ENCODE results near the gene MSH5. TPM values are rescaled to one million over a fixed set of nuclear protein-coding genes. Genes with fewer than 3 reads are reported as not detected.
"Not testable (repeated sequence)": the region's sequence is repeated elsewhere in the genome, so short reads cannot be mapped to it uniquely, and the experiment has no call there.

MSH5 gene
- total RNA-seq, 1 experiment from 2014 or later: 36.6 TPM

GRCh38 chr6:31708224-31708623, 31.6 kb upstream of the MSH5 start:
- TF ChIP-seq CTCF (IDR thresholded peaks at IDR 0.05; ENCODE audit: unreplicated experiment): no peak
- no peak for DNase-seq (ENCODE audit: unreplicated experiment)
- Mint-ChIP-seq H3K27ac (ENCODE audit: low read depth, unreplicated experiment) (no peak overlapping the region), H3K4me1 (ENCODE audit: insufficient read depth, unreplicated experiment) (peaks cover 10% of the 10 kb centered on the region), H3K9me3 (ENCODE audit: unreplicated experiment) (no peaks in the 10 kb centered on the region), H3K27me3 (ENCODE audit: insufficient read depth, unreplicated experiment) (no peaks in the 10 kb centered on the region), H3K4me3 (ENCODE audit: unreplicated experiment) (no peak overlapping the region), H3K36me3 (ENCODE audit: insufficient read depth, unreplicated experiment) (peaks cover 3% of the 10 kb centered on the region)
- BruUV-seq (replicated peaks): no TSS peak
- POLR2A ChIA-PET: interaction anchor here (1.4 kb wide), 1 partner anchor 119 kb away, joined by 3 read pairs; the partner anchor contains the start of gene HSPA1B
- CTCF ChIA-PET: no interaction called here
- intact Hi-C loops (cut with micrococcal nuclease): no loop called here

- BruUV-seq (replicated peaks); DNase-seq (ENCODE audit: unreplicated experiment); H3K4me1 Mint-ChIP-seq (ENCODE audit: insufficient read depth, unreplicated experiment); H3K27me3 Mint-ChIP-seq (ENCODE audit: insufficient read depth, unreplicated experiment); intact Hi-C loops (cut with micrococcal nuclease); H3K27ac Mint-ChIP-seq (ENCODE audit: low read depth, unreplicated experiment); H3K36me3 Mint-ChIP-seq (ENCODE audit: insufficient read depth, unreplicated experiment); H3K9me3 Mint-ChIP-seq (ENCODE audit: unreplicated experiment); H3K4me3 Mint-ChIP-seq (ENCODE audit: unreplicated experiment): not testable (repeated sequence)
- ChIA-PET CTCF (interaction anchor here (0.6 kb wide), 2 partner anchors 43 to 234 kb away, joined by 3 read pairs; partner anchors contain the start of gene CSNK2B), POLR2A (interaction anchor here (1.4 kb wide), 1 partner anchor 118 kb away, joined by 3 read pairs; the partner anchor contains the start of gene HSPA1B)
Measured at GRCh38 chr6:31709157-31709556, 30.6 kb upstream of the MSH5 start.

GRCh38 chr6:31710523-31711219, 29.1 kb upstream of the MSH5 start:
- intact Hi-C loops (cut with micrococcal nuclease): no loop called here
- POLR2A ChIA-PET: interaction anchor here (1.4 kb wide), 1 partner anchor 29 kb away, joined by 7 read pairs; the partner anchor contains the start of gene MSH5
- CTCF ChIA-PET: interaction anchor here (0.5 to 2.1 kb wide), 2 partner anchors 17 to 1090 kb away, joined by 3 to 7 read pairs; no protein-coding TSS in a partner anchor
- no peak overlapping the region for H3K27ac Mint-ChIP-seq (ENCODE audit: low read depth, unreplicated experiment)
- BruUV-seq (replicated peaks): no TSS peak
- H3K4me3 Mint-ChIP-seq (ENCODE audit: unreplicated experiment): no peak overlapping the region
- no peaks in the 10 kb centered on the region for H3K27me3 Mint-ChIP-seq (ENCODE audit: insufficient read depth, unreplicated experiment)
- H3K9me3 Mint-ChIP-seq (ENCODE audit: unreplicated experiment): no peaks in the 10 kb centered on the region
- H3K36me3 Mint-ChIP-seq (ENCODE audit: insufficient read depth, unreplicated experiment): no peaks in the 10 kb centered on the region
- DNase-seq (ENCODE audit: unreplicated experiment): no peak
- peaks cover 7% of the 10 kb centered on the region for H3K4me1 Mint-ChIP-seq (ENCODE audit: insufficient read depth, unreplicated experiment)
- TF ChIP-seq CTCF (IDR thresholded peaks at IDR 0.05; ENCODE audit: unreplicated experiment): no peak

GRCh38 chr6:31711233-31711632, 28.6 kb upstream of the MSH5 start:
- no peak for TF ChIP-seq CTCF (IDR thresholded peaks at IDR 0.05; ENCODE audit: unreplicated experiment)
- Mint-ChIP-seq H3K27me3 (ENCODE audit: insufficient read depth, unreplicated experiment) (no peaks in the 10 kb centered on the region), H3K4me1 (ENCODE audit: insufficient read depth, unreplicated experiment) (peaks cover 7% of the 10 kb centered on the region), H3K36me3 (ENCODE audit: insufficient read depth, unreplicated experiment) (no peaks in the 10 kb centered on the region), H3K4me3 (ENCODE audit: unreplicated experiment) (no peak overlapping the region), H3K27ac (ENCODE audit: low read depth, unreplicated experiment) (no peak overlapping the region), H3K9me3 (ENCODE audit: unreplicated experiment) (no peaks in the 10 kb centered on the region)
- ChIA-PET CTCF (interaction anchor here (0.5 to 2.1 kb wide), 3 partner anchors 17 to 1090 kb away, joined by 3 to 7 read pairs (median 3); no protein-coding TSS in a partner anchor), POLR2A (interaction anchor here (0.8 to 2.1 kb wide), 3 partner anchors 9 to 28 kb away, joined by 3 to 7 read pairs (median 5); partner anchors contain the start of genes ABHD16A and MSH5)
- peak; percentile 18 for DNase-seq (ENCODE audit: unreplicated experiment)
- BruUV-seq (replicated peaks): no TSS peak
- intact Hi-C loops (cut with micrococcal nuclease): no loop called here

Data from MCF 10A (cell line).